Stimulated activated CD8-positive, alpha-beta memory T cell treated with anti-CD3 and anti-CD28 coated beads, Interleukin-12 subunit alpha, Interleukin-12 subunit beta, amount 100 ng/mL, for 24 hours (primary cell): ENCODE data around the gene HLA-DMB.

ENCODE experiments used
- DNase-seq: peaks from one replicate; pipeline ENCODE4 v3.0.0-alpha.2; 2020; ENCODE audit errors: extremely low read depth

The HLA-DMB gene

GRCh38 chr6:32908897-32909296, 31.9 kb downstream of the HLA-DMB start:
- no peak for DNase-seq

- DNase-seq: no peak
These were observed 34.3 kb downstream of the HLA-DMB start for GRCh38 chr6:32906539-32906938.

- DNase-seq: no peak
These were observed 35.8 kb downstream of the HLA-DMB start for GRCh38 chr6:32905078-32905477.

GRCh38 chr6:32903952-32904351, 36.9 kb downstream of the HLA-DMB start:
- DNase-seq: no peak

- DNase-seq: no peak
These were observed 45.9 kb downstream of the HLA-DMB start for GRCh38 chr6:32895006-32895345.

GRCh38 chr6:32894085-32895005, 46.5 kb downstream of the HLA-DMB start:
- DNase-seq: peak; percentile 80

- DNase-seq: no peak
These were observed 50.0 kb downstream of the HLA-DMB start for GRCh38 chr6:32890831-32891230.

GRCh38 chr6:32889533-32889932, 51.3 kb downstream of the HLA-DMB start:
- DNase-seq: no peak

- no peak for DNase-seq
These were observed 52.3 kb downstream of the HLA-DMB start for GRCh38 chr6:32888576-32888975.

GRCh38 chr6:32887616-32888015, 53.2 kb downstream of the HLA-DMB start:
- no peak for DNase-seq

- DNase-seq: no peak
These were observed 54.0 kb downstream of the HLA-DMB start for GRCh38 chr6:32886681-32887383.

- no peak for DNase-seq
These were observed 55.0 kb downstream of the HLA-DMB start for GRCh38 chr6:32885698-32886286.
